Suppressor macrophage treated with lipopolysaccharide for 4 hours (primary cell): ENCODE data around the gene TRPM8.

ENCODE experiments used
- DNase-seq: peaks from one replicate; pipeline ENCODE4 v3.0.0-alpha.2; 2020

Gene TRPM8

DNA sequence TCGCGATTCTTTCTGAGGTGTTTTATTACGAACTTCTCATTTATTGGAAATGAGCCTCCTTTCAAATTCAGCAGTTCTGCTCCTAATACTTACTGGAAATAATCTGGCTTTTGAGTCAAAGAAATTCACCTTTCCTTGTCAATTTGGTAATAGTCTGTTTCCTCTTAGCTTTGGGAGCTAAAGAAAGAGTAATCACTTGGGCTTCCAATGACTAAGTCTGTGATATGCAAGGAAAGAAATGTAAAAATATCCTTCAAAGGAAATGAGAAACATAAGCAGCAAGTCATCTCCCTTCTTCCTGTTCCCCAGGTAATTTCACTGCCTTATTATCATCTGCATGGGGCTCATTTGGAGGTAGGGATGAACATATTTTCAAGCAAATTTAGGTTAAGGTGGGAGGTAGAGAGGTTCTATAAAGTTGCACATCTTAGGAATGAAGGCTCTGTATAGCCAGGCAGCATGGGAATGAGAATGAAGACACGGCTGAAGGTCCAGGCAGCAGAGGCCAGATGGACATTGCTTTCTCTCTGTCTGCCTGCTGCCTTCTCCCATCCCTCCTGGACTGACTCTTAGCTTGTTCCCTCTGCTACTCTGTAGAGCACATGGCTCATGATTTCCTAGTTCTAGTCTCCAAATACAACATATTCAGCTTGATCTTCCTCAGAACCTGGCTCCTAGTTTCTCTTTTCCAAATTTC, 134.3 kb downstream of the TRPM8 start:
- DNase-seq, result no peak

DNA sequence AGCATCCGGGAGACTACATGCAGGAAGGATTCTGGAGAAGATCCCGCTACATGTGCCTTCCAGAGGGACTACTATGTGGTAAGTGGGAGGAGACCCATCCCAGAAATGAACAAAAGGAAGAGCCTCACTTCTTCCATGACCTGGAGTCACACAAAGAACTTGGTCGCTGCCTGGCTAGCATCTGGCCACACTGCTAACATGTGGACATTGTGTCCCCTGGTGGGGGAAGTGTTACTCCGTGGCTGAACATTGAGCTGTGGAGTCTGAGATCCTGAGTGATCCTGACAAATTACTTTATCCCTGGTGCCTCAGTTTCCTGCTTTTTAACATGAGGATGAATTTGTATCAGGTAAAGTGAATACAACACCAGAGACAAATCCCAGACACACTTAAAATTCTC, 141.7 kb downstream of the TRPM8 start:
- DNase-seq, result no peak

DNA sequence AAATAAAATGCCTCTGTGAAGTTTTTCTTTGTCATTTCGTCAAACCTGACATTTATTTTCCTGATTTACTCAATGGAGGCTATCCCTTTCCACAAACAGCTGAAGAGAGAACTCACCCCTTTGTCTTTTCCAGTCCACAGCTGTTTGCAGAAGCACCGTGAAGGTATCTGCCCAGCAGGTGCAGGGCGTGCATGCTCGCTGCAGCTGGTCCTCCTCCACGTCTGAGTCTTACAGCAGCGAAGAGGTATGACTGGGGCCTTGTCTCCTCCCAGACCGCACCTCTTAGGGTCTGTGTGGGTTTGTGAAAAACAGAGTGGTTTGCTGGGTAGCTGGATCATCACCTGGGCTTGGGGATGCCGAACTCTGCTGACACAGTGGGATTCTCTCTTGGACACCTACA, 143.1 kb downstream of the TRPM8 start:
- DNase-seq, result no peak

DNA sequence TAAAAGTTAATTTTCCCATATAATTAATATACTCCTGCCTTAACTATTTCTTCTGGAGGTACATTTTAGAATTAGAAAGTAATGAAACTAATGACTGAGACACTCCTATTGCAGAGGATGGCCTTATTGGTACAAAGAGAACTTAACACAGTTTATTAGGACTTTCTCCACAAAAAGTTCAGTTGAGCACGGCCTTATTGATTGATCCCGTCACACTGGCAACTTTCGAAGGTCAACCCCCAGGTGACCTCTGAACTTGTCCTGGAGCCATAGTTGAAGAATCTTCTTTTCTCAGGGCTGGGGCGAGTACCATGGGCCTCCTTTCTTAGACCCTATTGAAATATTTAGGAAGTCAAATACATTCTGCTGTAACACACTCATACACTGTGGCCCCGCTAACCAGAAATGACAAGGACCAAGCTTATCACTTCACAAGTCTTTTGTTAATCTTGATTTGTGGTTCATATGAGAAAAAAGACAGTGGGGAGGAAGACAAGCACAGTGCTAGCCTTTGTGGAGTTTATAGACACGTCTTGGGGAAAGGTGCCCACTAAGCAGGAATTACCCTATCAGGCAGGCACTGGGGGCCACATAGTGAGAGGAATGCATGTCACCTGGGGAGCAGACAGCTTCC, 144.6 kb downstream of the TRPM8 start:
- DNase-seq, result no peak

DNA sequence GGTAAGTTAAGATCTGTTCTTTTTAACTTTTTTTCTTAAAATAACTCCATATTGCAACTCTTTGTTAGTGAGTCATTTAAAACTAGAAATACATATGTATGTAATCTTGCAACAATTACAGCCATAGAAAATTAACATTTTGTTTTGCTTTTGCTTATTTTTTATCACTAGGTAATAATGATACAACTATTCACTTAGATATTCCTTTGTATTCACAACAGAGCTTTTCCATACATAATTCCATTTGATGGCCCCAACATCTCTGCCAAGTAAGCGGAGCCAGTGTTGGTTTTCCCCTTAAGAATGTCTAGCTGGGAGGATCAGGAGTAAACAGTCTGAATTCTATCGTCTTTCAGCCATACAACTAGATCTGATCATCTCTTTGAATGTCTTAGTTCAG, 149.4 kb downstream of the TRPM8 start:
- DNase-seq, result no peak
